NCI-H345 treated with DMSO at 0.1 percent for 48 hours (cell line): ENCODE results near the gene POLR3GL.

Source experiments
- DNase-seq: peaks from one replicate; lab custom pipeline; 2025; ENCODE audit not compliant: unreplicated experiment; lab: John Stamatoyannopoulos, UW

POLR3GL gene

DNA sequence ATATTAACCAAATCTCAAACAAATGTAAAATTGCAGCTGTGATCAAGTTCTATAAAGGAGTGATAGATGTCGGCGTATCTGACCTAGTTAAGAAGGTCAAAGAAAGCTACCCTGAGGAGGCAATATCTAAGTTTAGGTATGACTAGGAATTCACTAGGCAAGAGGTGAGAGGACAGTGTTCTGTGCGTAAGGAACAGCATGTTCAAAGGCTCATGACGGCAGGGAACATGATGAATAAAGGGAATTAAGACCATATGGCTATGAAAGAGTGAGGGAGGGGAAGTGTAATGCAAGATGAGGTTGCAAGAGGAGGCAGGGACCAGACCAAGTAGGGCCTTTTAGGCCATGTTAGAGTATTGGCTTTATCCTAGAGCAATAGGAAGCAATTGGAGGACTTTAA lies 15.3 kb upstream of the POLR3GL start:
- DNase-seq: no peak

DNA sequence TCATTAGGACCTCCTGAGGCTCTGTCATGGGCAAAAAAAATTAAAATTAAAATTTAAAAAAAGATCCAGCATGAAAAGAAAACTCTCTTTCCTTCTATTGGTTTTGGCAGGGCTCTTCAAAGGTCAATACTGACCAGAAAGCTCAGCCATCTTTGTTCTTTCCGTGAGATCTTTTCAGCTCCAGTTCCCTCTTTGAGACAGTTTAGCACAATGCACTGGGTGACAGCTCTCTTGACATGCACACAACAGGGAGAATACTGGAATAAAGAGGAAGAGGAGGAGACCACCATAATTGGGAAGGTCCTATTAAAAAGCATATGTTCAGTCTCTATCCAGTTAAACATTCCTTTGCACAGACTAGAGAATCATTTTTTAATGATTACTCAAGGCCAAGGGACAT lies 13.0 kb upstream of the POLR3GL start:
- DNase-seq: no peak

DNA sequence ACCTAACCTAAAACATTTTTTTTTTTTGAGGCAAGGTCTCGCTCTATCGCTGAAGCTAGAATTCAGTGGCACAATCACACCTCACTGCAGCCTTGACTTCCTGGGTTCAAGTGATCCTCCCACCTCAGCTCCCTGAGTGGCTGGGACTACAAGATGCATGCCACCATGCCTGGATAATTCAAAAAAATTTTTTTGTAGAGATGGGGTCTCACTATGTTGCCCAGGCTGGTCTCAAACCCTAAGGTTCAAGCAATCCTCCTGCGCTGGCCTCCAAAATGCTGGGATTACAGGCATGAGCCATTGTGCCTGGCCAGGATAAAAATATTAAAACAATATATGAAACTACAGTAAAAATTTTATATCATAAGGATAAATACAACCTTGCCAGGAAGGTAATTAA lies 11.6 kb upstream of the POLR3GL start:
- no peak for DNase-seq

DNA sequence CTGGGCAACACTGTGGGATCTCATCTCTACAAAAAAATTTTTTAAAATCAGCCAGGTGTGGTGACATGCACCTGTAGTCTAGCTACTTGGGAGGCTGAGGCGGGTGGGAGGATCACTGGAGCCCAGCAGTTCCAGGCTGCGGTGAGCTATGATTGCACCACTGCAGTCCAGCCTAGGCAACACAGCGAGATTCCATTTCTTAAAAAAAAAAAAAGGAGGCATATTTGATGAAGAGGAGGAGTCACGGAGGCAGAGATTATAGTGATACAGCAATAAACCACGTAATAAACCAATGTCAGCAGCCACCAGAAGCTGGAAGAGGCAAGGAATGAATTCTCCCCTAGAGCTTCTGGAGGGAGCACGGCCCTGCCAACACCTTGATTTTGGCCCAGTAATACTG lies 10.6 kb upstream of the POLR3GL start:
- no peak for DNase-seq

DNA sequence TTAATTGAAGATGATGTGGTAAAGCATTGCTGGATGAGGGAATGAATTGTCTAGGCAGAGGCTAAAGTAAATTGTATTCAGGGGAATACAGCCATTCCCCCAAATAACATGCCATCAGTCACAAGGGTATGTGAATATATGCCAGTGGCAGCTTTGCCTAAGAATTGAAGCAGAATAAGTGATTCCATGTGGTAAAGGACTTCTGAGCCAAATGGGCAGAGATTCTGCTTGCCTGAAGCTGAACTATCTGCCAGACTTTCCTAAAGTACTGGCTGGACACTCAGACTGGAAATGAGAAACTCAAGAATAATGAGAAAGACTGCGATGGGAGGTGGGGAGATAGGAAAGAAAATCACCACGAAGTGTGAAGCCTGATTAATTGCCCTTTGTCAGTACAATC lies 9.1 kb upstream of the POLR3GL start:
- DNase-seq: no peak

DNA sequence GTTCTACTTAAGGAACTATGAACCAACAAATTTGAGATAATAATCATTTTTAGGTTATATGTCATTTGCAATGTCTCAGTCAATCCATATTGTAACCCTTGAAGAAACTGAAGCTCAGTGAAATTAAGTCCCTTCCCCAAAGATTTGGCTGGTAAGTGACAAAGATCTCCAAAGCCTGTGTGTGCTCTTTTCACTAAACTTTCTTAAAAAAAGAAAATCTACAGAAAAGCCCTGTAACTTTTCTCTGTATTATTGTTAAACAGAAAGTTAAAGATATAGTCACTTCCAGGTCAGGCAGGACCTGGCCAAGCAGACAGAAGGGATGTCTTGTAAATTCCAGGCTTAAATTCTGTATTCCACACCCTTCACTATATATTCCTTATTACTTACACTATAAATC lies 8.1 kb upstream of the POLR3GL start:
- no peak for DNase-seq

DNA sequence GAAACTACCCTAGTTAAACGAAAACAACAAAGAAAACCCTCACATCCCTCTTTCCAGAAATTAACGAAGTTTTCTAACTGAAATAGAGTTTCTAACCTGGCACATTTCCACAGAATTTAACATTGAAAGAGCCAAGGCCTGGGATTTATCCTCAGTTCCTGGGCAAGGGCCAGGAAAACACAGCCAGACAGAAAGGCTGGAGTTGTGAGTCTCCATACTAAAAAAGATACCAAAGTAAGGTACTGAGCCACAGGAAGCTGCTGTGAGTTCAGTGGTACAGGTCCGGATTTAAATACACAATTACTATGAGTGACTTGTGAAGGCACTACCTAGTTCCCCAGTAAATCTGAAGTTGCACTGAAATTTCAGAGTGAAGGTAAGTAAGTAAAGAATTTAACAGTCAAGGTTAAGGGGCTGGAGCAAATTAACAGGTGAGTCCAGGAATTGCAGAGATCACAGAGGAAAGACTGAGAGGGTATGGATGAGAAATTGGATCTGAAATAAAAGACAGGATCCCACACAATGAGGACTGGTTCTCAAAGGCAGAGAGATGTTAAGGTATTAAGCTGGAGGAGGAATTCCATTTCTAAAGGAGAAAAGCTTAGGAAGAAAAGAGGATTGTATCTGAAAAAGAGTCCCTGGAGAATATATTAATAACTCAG lies 7.6 kb upstream of the POLR3GL start:
- no peak for DNase-seq

DNA sequence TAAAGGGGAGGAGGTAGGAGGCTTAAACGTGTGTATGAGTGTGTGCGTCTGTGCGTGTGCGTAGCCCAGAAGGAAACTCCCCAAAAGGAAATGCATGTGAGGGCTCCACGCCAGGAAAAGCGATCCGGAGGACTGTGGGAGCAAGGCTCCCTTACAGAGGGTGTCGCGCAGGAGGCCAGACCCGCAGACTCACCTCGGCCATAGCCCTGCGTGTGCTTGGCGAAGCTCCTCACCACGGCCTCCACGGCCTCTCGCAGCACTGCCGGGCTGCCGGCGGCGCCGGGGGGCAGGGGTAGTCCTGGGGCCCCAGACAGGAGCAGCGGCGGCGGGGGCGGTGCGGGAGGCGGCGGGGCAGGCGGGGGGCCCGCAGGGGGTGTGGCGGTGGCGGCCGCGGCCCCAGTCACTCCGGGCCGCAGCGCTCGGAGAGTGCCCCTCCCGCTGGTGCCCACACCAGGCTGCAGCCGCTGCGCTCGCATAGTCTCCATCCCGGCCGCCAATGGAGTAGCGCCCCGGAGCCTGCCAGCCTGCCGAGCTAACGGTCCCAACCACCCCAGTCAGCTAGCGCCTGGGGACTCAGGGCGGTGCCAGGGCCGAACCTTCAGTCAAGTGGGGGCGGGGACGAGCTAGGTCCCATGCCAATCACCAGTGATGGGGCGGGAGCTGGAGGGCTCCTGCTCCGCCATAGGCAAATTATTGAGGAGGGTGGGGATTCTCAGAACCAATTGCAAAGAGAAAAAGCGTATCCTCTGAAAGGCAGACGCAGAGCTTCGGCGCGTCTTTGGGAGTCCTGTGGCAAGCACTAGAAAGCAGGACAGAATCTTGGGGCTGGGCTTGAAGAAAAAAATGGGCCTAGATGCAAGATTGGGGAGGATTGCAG lies 6.8 kb upstream of the POLR3GL start, which contains the start of gene LIX1L:
TSS of gene LIX1L (minus strand) at position 575 of the 877 bp plus-strand sequence. CDS start at position 485, 90 bp downstream.
- peak; percentile 100 for DNase-seq

DNA sequence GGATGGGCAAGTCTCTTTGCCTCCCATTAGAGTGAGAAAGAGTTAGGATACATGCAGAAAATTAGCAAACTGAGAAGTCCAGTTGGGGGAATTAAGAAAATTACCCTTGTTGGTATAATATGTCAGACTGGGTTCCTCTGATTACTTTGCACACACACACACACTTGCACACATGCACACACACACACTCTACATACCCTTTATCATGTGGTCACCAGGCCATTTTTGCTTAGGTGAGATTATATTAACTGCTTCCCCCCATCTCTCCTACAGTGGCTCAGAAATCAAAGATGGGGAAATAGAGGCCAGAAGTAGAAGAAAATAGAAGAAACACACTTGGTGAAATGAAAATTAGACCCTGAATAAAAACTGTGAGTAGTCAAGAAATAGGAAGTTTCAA lies 5.8 kb upstream of the POLR3GL start:
- DNase-seq: no peak

DNA sequence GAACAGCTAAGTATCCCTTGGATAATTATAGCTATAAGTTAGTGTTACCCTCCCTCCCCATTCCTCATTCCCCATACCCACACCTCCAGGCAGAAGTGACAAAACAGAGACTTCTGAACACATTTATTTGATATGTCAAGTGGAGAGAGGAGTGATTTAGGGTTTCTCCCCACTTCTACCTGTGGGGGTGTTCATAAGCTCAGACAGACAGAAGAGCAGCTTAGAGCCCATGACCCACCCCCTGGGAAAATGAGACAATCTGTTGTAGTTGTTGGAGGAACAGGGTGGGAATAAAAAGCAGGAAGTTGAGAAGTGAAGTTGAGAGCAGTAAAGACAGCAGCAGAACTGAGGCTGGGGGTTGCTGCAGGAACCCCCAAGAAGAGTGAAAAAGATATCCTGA lies 5.2 kb upstream of the POLR3GL start:
- DNase-seq: no peak

DNA sequence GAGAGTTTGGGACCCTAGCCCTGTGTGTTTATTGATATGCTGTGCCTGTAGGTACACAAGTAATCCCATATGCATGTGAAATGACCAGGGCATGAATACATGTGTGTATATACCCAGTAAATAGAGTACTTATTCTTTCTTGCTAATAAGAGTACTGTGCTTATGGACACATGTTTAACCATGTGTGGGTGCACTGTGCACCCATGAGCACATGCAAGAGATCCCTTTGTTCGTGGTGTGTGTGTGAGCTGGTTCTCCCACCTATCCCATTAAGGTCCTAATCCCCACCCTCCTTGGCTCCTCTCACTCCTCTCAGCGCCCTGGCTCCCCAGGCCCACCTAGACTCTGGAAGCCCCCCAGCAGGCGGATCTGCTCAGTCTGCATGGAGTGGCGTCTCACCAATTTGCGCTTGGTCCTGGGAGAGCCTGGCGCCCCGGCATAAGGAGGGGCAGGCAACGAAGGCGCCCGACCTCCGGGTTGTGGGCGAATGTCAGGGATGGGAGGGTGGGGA lies 4.5 kb upstream of the POLR3GL start:
- no peak for DNase-seq

DNA sequence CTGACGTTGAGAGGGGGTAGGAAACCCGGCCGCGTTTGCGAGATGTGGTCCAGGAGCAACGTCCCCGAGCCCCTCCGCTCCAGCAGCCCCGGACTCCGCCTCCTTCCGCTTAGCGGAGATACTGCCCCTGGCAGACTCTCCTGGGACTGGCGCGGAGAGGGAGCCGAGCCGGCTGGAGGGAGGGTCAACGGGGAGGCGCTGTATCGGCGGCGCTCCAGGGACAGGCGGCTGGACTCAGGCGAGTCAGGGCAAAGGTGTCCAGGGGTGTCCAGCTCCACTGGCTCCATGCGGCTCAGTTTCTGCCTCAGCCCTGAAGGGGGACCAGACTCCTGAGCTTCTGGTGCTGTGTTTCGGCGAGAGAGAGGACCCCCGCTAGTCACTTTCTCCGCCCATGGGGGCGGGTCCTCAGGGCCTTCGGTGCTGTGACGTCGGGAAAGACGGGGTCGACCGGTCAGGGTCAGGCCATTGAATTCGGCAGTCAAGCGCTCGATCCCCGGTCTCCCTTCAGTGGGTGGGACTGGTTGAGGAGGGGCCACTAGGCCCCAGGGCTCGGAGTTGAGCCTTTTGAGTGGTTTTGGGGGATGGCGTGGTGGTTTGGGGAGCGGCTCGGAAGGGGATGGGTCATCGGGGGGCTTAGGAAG lies 3.9 kb upstream of the POLR3GL start:
- peak; percentile 88 for DNase-seq

DNA sequence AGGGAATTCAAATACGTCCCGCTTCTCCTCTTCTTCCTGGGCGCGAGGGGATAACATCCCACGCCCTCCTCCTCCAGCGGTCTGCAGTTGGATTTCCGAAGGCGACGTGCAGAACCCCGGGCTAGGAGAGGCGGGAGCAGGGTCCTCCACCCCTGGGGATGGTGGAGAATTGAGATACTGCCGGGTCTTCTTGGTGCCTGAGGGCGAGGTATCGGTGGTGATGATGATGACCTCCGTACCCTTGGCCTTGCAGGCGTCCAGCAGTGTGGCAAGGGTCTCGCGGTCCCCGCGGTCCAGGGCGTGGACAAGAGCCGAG lies 3.4 kb upstream of the POLR3GL start:
- DNase-seq: no peak

DNA sequence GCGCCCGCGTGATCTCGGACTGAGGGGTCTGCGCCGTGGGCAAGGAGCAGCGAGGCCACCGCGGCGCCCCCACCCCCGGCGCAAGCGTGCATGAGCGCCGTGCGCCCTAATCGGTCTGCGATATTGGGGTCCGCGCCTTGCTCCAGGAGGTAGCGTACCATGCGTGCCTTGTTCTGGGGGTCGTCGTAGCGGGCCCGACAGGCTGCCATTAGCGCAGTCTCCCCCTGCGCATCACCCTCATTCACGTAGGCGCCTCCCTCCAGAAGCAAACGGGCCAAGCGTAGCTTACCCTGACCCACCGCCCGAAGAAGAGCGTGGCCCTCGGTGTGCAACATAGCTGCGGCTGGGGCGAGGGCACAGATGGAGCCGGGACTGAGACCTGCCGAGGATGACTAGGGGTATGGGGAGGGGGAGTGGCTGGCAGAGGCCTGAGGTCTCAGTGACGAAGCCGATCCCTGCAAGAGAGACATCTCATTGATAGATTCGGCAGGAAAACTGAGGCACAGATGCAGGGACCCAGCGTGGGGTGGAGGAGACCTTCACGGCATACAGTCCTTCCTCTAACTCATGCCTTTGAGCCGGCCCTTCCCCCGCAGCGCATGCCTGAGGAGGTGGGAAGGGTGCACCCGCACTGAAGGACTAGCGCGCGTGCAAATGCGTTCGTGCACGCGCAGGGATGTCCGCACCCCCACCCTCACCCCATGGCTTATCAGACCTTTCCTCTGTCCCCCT lies 2.9 kb upstream of the POLR3GL start:
- no peak for DNase-seq

DNA sequence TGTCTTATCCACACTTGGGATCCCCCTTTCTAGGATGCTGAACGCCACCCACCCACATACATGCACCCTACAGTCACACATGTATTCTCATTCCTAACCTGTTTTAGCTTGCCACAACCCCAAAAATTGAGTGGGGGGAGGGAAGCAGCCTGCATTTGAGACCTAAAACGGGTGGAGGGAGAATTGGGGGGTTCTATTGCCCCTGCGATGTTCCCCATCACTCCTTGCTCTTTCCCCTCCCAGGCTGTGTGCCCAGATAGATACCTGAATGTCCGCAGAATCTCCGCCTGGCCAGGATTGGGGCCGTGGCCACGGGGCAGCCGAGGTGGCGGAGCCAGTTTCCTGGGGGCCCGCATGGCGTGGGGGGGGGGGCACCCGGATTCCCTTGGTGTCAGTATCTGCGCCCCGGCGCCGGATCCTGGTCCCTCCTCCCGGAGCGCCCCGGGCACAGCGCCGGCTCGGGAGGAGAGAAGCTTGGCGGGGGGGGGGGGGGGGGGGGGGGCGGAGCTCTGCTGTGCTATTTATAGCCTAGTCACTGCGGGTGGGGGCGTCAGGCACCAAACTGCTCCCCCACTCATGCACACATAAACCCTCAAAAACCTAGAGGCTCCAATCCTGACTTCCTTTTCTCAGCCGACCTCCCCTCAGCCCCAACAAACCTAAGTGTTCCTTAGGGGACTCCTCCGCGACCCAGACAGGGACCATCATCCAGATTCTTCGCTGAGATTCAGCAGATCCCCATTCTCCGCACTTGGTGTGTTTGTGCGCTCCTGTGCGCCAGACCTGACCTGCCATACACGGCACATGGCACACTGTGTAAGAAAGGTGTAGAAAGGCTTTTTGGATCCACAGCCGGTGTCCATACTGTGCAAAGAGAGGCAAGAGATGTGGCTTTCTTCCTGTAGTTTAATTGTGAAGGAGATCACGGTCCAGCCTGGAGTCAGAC lies 2.1 kb upstream of the POLR3GL start:
- peak; percentile 52 for DNase-seq

DNA sequence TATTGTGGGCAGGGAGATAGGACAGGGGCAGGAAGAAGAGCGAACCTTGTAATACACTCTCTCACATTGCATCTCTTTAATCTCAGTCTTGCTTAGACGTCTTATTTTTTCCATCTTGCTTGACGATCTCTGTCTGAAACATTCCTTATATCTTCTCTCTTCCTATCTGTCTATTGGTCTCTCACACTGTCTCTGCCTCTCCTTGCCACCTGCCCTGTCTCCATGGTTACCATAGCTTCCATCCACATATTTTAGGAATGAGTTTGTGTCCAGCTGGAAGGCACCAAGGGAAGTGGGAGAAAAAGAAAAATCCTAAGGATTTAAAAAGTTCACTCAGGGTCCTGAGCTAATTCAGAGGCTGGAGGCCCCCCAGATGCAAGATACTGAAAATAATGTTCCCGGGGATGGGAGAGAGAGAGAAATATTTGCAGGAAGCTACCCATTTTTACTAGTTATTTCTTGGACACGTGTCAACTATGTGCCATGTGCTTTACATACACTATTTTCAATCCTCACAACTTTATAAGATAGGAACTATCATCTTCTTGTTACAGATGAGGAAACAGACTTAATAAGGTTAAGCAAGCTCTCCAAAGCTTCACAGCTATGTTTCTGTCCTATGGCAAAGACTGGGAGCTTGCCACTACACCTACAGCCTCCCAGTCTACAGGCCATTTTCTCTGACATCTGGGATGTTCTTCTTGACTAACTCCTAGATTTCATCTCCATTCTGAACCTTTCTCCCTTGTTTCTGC lies 1.0 kb upstream of the POLR3GL start:
- peak; percentile 63 for DNase-seq

DNA sequence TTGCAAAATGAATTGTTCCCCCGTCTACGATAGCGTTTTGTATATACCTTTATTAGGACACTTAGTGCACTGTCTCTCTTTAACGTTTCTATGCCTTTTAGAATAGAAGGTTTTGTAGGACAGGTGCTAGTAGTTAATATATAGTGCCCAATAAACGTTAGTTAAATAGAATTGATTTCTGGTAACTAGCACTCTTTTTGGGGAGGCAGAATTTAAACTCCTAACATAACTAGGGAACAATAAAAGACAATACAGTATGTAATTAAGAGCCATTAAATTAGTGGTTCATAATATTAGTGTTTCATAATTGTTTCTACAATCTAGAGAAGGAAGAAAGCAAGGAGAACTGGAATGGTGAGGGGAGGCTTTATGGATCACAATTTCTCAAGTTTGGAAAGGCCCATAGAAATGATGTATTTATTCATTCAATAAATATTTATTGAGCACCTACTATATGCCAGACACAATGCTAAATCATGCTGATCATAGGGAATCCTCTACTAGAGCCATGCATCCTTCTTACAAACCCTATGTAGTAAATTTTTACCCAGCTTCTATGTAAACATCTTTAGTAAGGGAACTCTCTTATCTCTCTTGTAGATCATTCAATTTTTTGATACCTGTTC lies 742 bp downstream of the POLR3GL start:
- DNase-seq: no peak

DNA sequence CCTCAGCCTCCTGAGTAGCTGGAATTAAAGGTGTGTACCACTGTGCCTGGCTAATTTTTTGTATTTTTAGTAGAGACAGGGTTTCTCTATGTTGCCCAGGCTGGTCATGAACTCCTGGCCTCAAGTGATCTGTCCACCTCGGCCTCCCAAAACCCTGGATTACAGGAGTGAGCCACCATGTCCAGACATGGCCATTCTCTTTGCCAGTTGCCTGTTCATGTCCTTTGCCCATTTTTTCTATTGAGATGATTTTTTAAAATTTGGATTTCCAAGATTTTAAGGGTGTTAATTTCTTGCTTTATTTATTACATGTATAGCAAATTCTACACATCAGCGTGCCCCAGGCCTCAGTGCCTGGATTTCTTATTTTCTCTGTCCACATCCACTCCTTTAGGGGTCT lies 2.8 kb downstream of the POLR3GL start:
- no peak for DNase-seq

DNA sequence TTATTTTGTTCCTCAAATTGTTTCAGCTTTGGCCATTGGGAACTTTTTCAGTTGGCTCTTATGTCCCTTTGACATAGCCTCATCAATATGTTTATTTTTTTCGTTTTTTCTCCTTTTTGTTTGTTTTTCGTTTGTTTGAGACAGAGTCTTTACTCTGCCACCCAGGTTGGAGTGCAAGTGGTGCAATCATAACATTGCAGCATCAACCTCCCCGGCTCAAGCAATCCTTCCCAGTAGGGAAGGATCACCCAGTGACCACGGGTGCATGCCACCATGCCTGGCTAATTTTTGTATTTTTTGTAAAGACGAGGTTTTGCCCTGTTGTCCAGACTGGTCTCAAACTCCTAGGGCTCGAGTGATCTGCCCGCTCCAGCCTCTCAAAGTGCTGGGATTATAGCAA lies 8.1 kb downstream of the POLR3GL start:
- DNase-seq: no peak
